ENCODE results near the gene TUBA3D. TPM values are rescaled to one million over a fixed set of nuclear protein-coding genes. Genes with fewer than 3 reads are reported as not detected.
"Not testable (repeated sequence)": the region's sequence is repeated elsewhere in the genome, so short reads cannot be mapped to it uniquely, and the experiment has no call there.

The TUBA3D gene
- polyA plus RNA-seq: 1 to 10 TPM in 2 of 4 donors, under 1 TPM in 2; 0.04 to 6.8 (median 2.1) TPM
- long read RNA-seq, donor 1: 0 reads
- long read RNA-seq, donor 2: 0 reads
- long read RNA-seq, donor 3: 0 reads
- long read RNA-seq, donor 4: 0 reads
- long read RNA-seq, donor 5, partial matches to known transcripts: 23 of 86 reads
- long read RNA-seq, donor 5, other reads (novel, unspliced or antisense): 63 of 86 reads
- long read RNA-seq, donor 6, partial matches to known transcripts: 62 of 153 reads
- long read RNA-seq, donor 6, other reads (novel, unspliced or antisense): 91 of 153 reads
- long read RNA-seq, donor 7: 0 reads
- long read RNA-seq, donor 8: 0 reads
- long read RNA-seq, donor 9: 0 reads
- long read RNA-seq, donor 10: 0 reads

- FAIRE-seq: no peak
- no peaks in the 10 kb centered on the region for H3K27me3 ChIP-seq (ENCODE audit: control insufficient read depth in 3 of 3, insufficient read depth in 3 of 3, low read length in 3 of 3)
- no peak within 1 kb of the TSS for H3K27ac ChIP-seq (ENCODE audit: low read depth in 1 of 3, low read length in 2 of 3)
- H3K4me1 ChIP-seq (ENCODE audit: control insufficient read depth in 3 of 3, insufficient read depth in 2 of 3, low read depth in 1 of 3, low read length in 2 of 3): no peaks in the 10 kb centered on the region
- WGBS, 3 donors: 93 to 96% (median 94%) methylated on average over 25 to 27 of the region's 27 CpGs
- no peaks in the 10 kb centered on the region for H3K9me3 ChIP-seq (ENCODE audit: control insufficient read depth in 2 of 2, insufficient read depth in 1 of 2, low read depth in 1 of 2, low read length in 1 of 2)
- no peak within 1 kb of the TSS for H3K4me3 ChIP-seq (ENCODE audit: low read depth in 1 of 3, low read length in 3 of 3)
- H3K36me3 ChIP-seq (ENCODE audit: control insufficient read depth in 3 of 3, insufficient read depth in 2 of 3, low read depth in 1 of 3, low read length in 3 of 3): peaks cover 0 to 3% (median 0%) of the 10 kb centered on the region in 3 donors
- no peak for DNase-seq
These were observed at the start of gene TUBA3D for GRCh38 chr2:131475831-131476230. TSS of gene TUBA3D (plus strand) at chr2:131476119. CDS start at chr2:131476200, 81 bp downstream.

- Histone ChIP-seq H3K27me3 (ENCODE audit: control insufficient read depth in 3 of 3, insufficient read depth in 3 of 3, low read length in 3 of 3) (peaks cover 0 to 37% (median 16%) of the 10 kb centered on the region in 3 donors), H3K4me3 (ENCODE audit: low read depth in 1 of 3, low read length in 3 of 3) (no peak overlapping the region), H3K9me3 (ENCODE audit: control insufficient read depth in 2 of 2, insufficient read depth in 1 of 2, low read depth in 1 of 2, low read length in 1 of 2) (no peaks in the 10 kb centered on the region), H3K36me3 (ENCODE audit: control insufficient read depth in 3 of 3, insufficient read depth in 2 of 3, low read depth in 1 of 3, low read length in 3 of 3) (no peaks in the 10 kb centered on the region), H3K27ac (ENCODE audit: low read depth in 1 of 3, low read length in 2 of 3) (no peak overlapping the region), H3K4me1 (ENCODE audit: control insufficient read depth in 3 of 3, insufficient read depth in 2 of 3, low read depth in 1 of 3, low read length in 2 of 3) (no peaks in the 10 kb centered on the region)
- DNase-seq (no peak), FAIRE-seq (no peak)
- 8 to 39% (median 22%) methylated on average over 5 of the region's 5 CpGs for WGBS, 3 donors
These were observed 49.2 kb upstream of the TUBA3D start for GRCh38 chr2:131426727-131427126.

- H3K4me1 ChIP-seq (ENCODE audit: control insufficient read depth in 3 of 3, insufficient read depth in 2 of 3, low read depth in 1 of 3, low read length in 2 of 3): no peaks in the 10 kb centered on the region
- no peak for FAIRE-seq
- H3K27me3 ChIP-seq (ENCODE audit: control insufficient read depth in 3 of 3, insufficient read depth in 3 of 3, low read length in 3 of 3): peaks cover 0 to 18% (median 4%) of the 10 kb centered on the region in 3 donors
- no peak overlapping the region for H3K4me3 ChIP-seq (ENCODE audit: low read depth in 1 of 3, low read length in 3 of 3)
- H3K9me3 ChIP-seq (ENCODE audit: control insufficient read depth in 2 of 2, insufficient read depth in 1 of 2, low read depth in 1 of 2, low read length in 1 of 2): no peaks in the 10 kb centered on the region
- 47 to 57% (median 56%) methylated on average over 6 of the region's 6 CpGs for WGBS, 3 donors
- H3K36me3 ChIP-seq (ENCODE audit: control insufficient read depth in 3 of 3, insufficient read depth in 2 of 3, low read depth in 1 of 3, low read length in 3 of 3): no peaks in the 10 kb centered on the region
- DNase-seq: no peak
- no peak overlapping the region for H3K27ac ChIP-seq (ENCODE audit: low read depth in 1 of 3, low read length in 2 of 3)
These were observed 44.6 kb upstream of the TUBA3D start for GRCh38 chr2:131431336-131431735.

GRCh38 chr2:131440742-131441468, 35.0 kb upstream of the TUBA3D start:
- H3K9me3 ChIP-seq (ENCODE audit: control insufficient read depth in 2 of 2, insufficient read depth in 1 of 2, low read depth in 1 of 2, low read length in 1 of 2); H3K4me3 ChIP-seq (ENCODE audit: low read depth in 1 of 3, low read length in 3 of 3); FAIRE-seq; H3K27me3 ChIP-seq (ENCODE audit: control insufficient read depth in 3 of 3, insufficient read depth in 3 of 3, low read length in 3 of 3); H3K4me1 ChIP-seq (ENCODE audit: control insufficient read depth in 3 of 3, insufficient read depth in 2 of 3, low read depth in 1 of 3, low read length in 2 of 3); H3K36me3 ChIP-seq (ENCODE audit: control insufficient read depth in 3 of 3, insufficient read depth in 2 of 3, low read depth in 1 of 3, low read length in 3 of 3); H3K27ac ChIP-seq (ENCODE audit: low read depth in 1 of 3, low read length in 2 of 3); DNase-seq: not testable (repeated sequence)
- 63 to 65% (median 64%) methylated on average over 7 of the region's 7 CpGs for WGBS, 3 donors

GRCh38 chr2:131444736-131445514, 31.0 kb upstream of the TUBA3D start:
- not testable (repeated sequence) for H3K27me3 ChIP-seq (ENCODE audit: control insufficient read depth in 3 of 3, insufficient read depth in 3 of 3, low read length in 3 of 3); H3K4me3 ChIP-seq (ENCODE audit: low read depth in 1 of 3, low read length in 3 of 3); H3K27ac ChIP-seq (ENCODE audit: low read depth in 1 of 3, low read length in 2 of 3); DNase-seq; H3K4me1 ChIP-seq (ENCODE audit: control insufficient read depth in 3 of 3, insufficient read depth in 2 of 3, low read depth in 1 of 3, low read length in 2 of 3); H3K36me3 ChIP-seq (ENCODE audit: control insufficient read depth in 3 of 3, insufficient read depth in 2 of 3, low read depth in 1 of 3, low read length in 3 of 3); FAIRE-seq; H3K9me3 ChIP-seq (ENCODE audit: control insufficient read depth in 2 of 2, insufficient read depth in 1 of 2, low read depth in 1 of 2, low read length in 1 of 2)
- 83 to 92% (median 90%) methylated on average over 50 to 85 of the region's 90 CpGs for WGBS, 3 donors

GRCh38 chr2:131445515-131445797, 30.5 kb upstream of the TUBA3D start:
- H3K4me1 ChIP-seq (ENCODE audit: control insufficient read depth in 3 of 3, insufficient read depth in 2 of 3, low read depth in 1 of 3, low read length in 2 of 3); H3K36me3 ChIP-seq (ENCODE audit: control insufficient read depth in 3 of 3, insufficient read depth in 2 of 3, low read depth in 1 of 3, low read length in 3 of 3); H3K27me3 ChIP-seq (ENCODE audit: control insufficient read depth in 3 of 3, insufficient read depth in 3 of 3, low read length in 3 of 3); FAIRE-seq; H3K27ac ChIP-seq (ENCODE audit: low read depth in 1 of 3, low read length in 2 of 3); DNase-seq; H3K9me3 ChIP-seq (ENCODE audit: control insufficient read depth in 2 of 2, insufficient read depth in 1 of 2, low read depth in 1 of 2, low read length in 1 of 2); H3K4me3 ChIP-seq (ENCODE audit: low read depth in 1 of 3, low read length in 3 of 3): not testable (repeated sequence)
- 92 to 98% (median 96%) methylated on average over 16 to 21 of the region's 21 CpGs for WGBS, 3 donors

GRCh38 chr2:131445896-131446295, 30.0 kb upstream of the TUBA3D start:
- H3K4me1 ChIP-seq (ENCODE audit: control insufficient read depth in 3 of 3, insufficient read depth in 2 of 3, low read depth in 1 of 3, low read length in 2 of 3): no peaks in the 10 kb centered on the region
- FAIRE-seq: no peak

GRCh38 chr2:131447981-131448380, 27.9 kb upstream of the TUBA3D start:
- DNase-seq; H3K4me1 ChIP-seq (ENCODE audit: control insufficient read depth in 3 of 3, insufficient read depth in 2 of 3, low read depth in 1 of 3, low read length in 2 of 3); H3K36me3 ChIP-seq (ENCODE audit: control insufficient read depth in 3 of 3, insufficient read depth in 2 of 3, low read depth in 1 of 3, low read length in 3 of 3); H3K27me3 ChIP-seq (ENCODE audit: control insufficient read depth in 3 of 3, insufficient read depth in 3 of 3, low read length in 3 of 3); H3K27ac ChIP-seq (ENCODE audit: low read depth in 1 of 3, low read length in 2 of 3); FAIRE-seq; H3K9me3 ChIP-seq (ENCODE audit: control insufficient read depth in 2 of 2, insufficient read depth in 1 of 2, low read depth in 1 of 2, low read length in 1 of 2); H3K4me3 ChIP-seq (ENCODE audit: low read depth in 1 of 3, low read length in 3 of 3): not testable (repeated sequence)
- WGBS, 3 donors: 76 to 86% (median 77%) methylated on average over 6 to 9 of the region's 9 CpGs

More at GRCh38 chr2:131445896-131446295, 30.0 kb upstream of the TUBA3D start:
- no peak overlapping the region for H3K4me3 ChIP-seq (ENCODE audit: low read depth in 1 of 3, low read length in 3 of 3)
- H3K36me3 ChIP-seq (ENCODE audit: control insufficient read depth in 3 of 3, insufficient read depth in 2 of 3, low read depth in 1 of 3, low read length in 3 of 3): no peaks in the 10 kb centered on the region
- no peak overlapping the region for H3K27ac ChIP-seq (ENCODE audit: low read depth in 1 of 3, low read length in 2 of 3)
- DNase-seq: no peak
- WGBS, 3 donors: 89 to 95% (median 91%) methylated on average over 16 to 19 of the region's 19 CpGs
- no peaks in the 10 kb centered on the region for H3K27me3 ChIP-seq (ENCODE audit: control insufficient read depth in 3 of 3, insufficient read depth in 3 of 3, low read length in 3 of 3)
- H3K9me3 ChIP-seq (ENCODE audit: control insufficient read depth in 2 of 2, insufficient read depth in 1 of 2, low read depth in 1 of 2, low read length in 1 of 2): no peaks in the 10 kb centered on the region

All from small intestine (tissue), 16 donors.